HTERT RPE-1 (cell line): ENCODE data around the gene BCLAF3.

Experiments used
- in situ Hi-C: fragments of 300-500 bp; cut with MboI; formaldehyde crosslinking; loops from 4 replicates; pipeline ENCODE4 v1.14.3; 2020; ENCODE audit warnings: low sequenced_read_pairs

BCLAF3 gene

DNA sequence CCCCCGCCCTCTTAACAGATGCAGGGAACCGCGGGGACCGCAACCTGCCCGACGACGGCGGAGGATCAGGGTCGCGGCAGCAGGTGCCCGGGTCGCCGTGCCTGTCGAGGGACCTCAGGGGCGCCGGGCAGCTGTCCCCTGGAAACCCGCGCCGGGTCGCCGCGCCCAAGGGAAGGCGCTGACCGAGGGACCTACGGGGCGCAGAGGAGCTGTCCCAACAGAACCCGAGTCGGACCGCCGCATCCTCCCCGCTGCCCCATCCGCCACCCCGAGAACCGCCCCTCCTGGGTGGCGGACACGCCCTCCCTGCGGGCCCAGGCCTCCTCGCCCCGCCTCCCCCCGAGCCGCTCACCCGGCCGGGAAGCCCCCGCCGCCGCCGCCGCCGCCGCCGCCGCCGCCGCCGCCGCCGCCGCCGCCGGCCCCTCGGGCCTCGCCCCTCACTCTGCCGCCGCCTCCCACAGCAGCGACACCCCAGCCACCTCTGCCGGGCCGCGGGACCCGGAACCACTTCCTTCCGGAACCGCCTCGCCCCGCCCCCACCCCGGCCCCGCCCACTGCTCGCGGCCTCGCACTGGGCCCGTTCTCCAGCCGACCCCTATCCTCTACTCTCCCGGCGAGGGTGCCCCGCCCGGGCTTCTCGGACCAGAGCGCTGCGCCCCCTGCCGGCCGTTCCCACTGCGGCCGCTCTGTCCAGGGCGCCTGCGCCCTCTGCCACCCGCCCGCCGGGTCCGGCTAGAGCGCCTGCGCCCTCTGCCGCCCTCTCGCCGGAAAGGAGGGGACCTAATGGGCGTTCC, at the start of gene BCLAF3:
Gene BCLAF3 (minus strand): TSS at position 506 of the 794 bp plus-strand sequence. CDS start 20,797 bp downstream, outside the sequence.
- in situ Hi-C loops = no loop called here

GRCh38 chrX:20038966-20039365, 48.1 kb upstream of the BCLAF3 start:
- in situ Hi-C loops = no loop called here

DNA sequence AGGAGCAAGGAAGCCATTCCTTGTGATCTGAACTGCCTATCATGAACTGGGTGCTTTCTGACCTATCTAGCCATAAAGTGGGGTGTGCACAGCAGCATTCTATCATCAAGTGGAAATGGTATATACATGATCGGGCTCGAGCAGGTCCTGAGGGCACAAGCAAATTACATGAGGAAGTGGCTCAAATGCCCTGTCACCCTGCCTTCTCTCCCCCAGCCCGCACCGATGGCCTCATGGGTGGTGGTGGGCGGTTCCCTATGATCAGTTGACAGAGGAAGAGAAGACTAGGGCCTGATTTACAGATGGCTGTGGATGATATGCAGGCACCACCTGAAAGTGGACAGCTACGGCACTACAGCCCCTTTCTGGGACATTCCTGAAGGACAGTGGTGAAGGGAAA, 46.3 kb upstream of the BCLAF3 start:
- in situ Hi-C loops = no loop called here

GRCh38 chrX:20032201-20032600, 41.3 kb upstream of the BCLAF3 start:
- in situ Hi-C loops = no loop called here

DNA sequence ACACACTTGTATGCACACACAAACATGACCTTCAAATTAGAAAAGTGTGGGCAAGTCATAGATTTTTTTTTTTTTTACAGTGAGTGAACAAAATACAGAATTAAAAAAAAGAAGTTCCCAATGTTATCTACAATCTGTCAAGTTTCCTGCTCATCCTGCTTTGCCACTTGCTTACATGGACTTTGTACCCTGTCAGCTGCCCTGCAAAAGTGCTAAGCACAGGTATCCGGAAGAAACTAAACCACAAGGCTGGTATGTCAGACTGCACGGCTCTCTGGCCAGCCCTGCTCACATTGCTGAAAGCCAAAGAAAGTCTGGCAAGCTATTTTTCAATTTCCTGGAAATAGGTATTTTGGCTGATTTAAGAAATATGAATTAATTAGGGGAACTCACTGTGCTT, 38.9 kb upstream of the BCLAF3 start:
- in situ Hi-C loops = no loop called here

DNA sequence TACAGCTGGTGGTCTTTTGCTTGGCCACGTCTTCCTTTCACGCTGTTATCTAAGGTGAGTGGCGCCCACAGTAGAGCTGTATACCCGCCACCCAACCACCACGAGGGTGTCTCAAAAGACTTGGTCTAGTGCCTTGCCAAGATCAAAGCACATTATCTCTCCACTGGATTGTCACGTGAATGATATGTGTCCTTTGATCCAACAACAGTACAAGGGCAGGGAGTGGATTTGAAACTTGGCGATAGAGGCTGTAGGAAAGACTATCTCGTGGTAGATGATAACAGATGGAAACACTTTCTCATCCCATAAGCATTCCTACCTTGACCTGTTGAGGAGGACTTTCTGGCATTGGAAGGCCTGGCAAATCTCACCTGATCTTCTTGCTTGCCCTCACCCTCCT, 37.7 kb upstream of the BCLAF3 start:
- in situ Hi-C loops = no loop called here

GRCh38 chrX:20026278-20026677, 35.4 kb upstream of the BCLAF3 start:
- in situ Hi-C loops = no loop called here

DNA sequence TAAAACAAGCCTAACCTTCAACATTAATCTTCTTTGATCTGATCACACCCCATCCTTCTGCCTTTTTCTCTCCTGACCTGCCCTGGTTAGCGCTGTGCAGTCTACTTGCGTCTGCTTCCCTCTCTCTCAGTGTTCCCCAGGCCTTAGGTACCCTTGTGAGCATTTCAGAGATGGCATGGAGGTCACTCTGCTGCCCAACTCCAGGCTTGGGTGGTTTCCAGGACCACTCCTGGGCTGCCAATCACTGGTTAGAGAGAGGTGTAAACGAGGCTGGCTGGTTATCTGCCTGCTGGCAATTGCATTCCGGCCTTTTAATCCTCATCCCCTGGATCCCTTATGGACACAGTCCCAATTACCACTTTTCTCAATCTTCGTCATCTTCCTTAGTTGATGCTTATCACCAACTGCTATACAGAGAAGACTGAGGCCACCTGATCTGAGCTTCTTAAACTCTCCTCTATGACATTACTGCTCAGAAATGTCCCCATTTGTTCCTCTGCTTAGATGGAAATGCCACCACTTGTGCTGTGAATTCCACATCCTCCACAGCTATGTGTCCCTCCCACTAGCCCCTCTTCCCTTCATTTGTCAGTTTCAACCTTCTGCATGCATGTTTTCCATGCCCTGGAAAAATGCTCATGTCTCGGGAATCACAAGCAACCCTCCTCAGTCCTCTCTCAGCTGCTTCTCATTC, 29.0 kb upstream of the BCLAF3 start:
- in situ Hi-C loops = no loop called here

- in situ Hi-C loops = no loop called here
Observed at GRCh38 chrX:20016616-20016945, 25.7 kb upstream of the BCLAF3 start.

GRCh38 chrX:20015945-20016615, 25.2 kb upstream of the BCLAF3 start:
- in situ Hi-C loops = no loop called here

- in situ Hi-C loops = no loop called here
Observed at GRCh38 chrX:20015422-20015821, 24.6 kb upstream of the BCLAF3 start.

DNA sequence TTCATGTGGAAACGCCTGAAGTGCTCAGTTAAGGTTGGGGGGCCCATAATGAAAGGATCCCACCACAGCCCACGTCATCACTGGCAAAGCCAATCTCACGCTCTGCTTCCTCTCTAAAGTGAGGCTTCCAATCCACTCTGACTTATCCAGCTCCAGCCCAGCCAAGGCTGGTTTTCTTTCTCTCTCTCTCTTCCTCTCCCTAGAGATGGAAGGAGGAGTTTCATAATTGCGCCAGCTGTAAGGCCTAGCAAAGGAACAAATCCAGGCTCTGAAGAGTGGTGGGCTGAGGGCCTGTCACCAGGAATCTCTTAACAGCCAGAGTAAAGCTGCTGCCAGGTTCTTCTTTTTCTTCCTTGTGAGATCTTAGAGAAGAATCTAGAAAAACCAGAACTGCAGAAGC, 20.7 kb upstream of the BCLAF3 start:
- in situ Hi-C loops = no loop called here

DNA sequence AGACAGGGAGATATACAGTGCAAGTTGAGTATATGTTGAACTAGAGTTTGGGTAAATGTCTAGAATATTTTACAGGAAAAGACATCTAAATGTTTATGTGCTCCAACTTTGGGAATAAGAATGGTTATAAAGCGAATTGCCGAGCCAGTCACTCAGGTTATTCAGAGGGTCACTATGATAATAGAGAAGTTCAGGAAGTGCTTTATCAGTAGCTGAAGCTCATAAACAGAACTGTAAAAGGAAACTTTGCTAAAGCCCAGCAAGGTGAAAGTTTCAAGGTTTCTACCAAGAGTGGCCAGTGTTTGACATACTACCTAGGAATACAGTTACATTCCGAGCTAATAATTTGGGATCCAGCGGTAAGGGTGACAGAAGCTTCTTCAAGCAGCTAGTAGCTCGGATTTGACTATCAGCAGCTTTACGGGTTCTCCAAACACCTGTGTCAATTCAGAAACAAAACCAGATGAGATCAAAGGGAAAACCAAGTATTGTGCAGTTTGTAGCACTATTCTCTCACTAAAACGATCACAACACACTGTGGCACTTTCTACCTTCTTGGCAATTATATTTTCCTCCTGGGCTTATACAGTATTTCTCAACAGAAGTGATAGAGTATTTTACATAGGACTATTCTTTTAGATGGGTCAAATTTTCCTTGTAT, 17.2 kb upstream of the BCLAF3 start:
- in situ Hi-C loops = no loop called here

DNA sequence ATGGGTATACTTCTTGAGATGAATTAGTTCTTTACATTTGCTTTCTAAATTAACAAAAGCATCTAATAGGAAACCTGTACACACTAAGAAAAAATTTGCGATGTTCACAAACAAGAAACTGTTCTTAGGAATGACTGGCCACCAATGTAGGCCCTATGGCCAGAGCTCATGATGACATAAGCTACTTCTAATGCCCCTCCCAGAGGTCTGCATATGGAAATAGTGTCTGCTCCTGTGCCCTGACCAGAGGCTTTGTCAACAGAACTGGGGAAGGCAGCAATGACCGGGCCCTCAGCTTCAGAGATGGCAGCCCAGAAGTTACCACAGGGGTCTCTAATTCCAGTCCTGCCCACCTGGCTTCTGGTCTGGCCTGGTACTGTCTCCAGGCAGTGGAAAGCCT, 15.0 kb upstream of the BCLAF3 start:
- in situ Hi-C loops = no loop called here

DNA sequence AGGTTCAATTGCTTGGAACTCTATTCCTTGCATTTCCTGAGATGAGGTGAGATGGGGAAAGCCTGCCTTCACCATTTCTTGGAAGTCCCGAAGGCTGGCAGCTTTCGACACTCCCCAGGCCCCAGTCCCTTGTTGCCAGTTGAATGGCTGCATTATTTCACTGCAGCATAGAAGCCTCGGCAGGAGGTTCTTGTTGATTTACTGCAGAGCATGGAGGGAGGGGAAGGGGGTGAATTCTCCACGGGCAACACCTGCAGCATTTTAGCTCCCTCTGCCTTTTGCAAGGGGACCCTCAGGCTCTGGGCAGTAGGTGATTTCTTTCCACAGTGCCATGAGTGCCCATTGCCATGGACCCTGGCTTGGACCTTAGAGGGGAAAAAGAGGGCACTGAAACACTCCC, 10.7 kb upstream of the BCLAF3 start:
- in situ Hi-C loops = no loop called here

- in situ Hi-C loops = no loop called here
Observed at GRCh38 chrX:19991350-19991718, 473 bp upstream of the BCLAF3 start.

DNA sequence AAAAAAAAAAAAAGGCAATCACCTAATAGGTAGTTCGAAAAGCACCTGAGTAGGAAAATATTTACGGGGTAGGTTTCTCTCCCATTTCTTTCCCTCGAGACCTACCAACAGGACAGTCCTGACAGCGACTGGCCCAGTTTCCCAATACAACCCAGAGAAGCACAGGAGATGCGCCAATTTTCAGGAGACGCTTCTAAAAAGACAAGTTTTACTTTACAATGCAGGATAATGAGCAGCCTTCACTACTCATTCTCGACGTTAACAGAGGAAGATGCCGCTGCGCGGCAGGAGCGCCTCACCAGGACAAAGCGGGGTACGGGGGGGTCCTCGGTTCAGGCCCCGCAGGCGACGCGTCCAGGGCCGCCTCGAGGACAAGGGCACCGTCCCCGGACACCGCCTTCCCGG, 708 bp downstream of the BCLAF3 start:
- in situ Hi-C loops = no loop called here

DNA sequence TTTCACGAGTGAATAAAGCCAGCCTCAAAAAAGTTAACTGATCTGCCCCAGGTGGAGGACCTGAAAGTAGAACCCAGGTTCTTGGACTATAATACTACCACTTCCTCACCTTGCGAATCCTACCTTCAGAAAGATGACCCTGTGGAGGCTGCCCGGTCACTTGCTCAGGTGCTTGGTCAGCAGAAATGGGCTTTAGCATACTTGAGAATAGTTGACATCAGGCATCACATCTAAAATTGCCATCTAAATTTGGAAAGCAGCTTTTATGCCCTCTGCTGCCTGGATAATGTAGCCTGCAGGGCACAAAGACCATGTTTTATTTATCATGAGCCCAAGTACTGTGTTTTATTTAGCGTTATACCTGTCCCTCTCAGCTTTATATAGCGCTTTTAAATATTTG, 3.0 kb downstream of the BCLAF3 start:
- in situ Hi-C loops = no loop called here

- in situ Hi-C loops = no loop called here
Observed at GRCh38 chrX:19986531-19986930, 4.3 kb downstream of the BCLAF3 start.

GRCh38 chrX:19981947-19982346, 8.9 kb downstream of the BCLAF3 start:
- in situ Hi-C loops = no loop called here

GRCh38 chrX:19975845-19976244, 15.0 kb downstream of the BCLAF3 start:
- in situ Hi-C loops = no loop called here

GRCh38 chrX:19972984-19973383, 17.9 kb downstream of the BCLAF3 start:
- in situ Hi-C loops = no loop called here
